GM19025 (cell line): ENCODE measurements around the gene TCN1.

Source experiments
- ATAC-seq: cut with Tn5 transposase; IDR thresholded peaks from one replicate; pipeline ENCODE4 v1.9.1; 2021; ENCODE audit warnings: mild to moderate bottlenecking, low read depth, moderate library complexity; ENCODE audit not compliant: unreplicated experiment

Gene TCN1

GRCh38 chr11:59810911-59811259 lies 55.4 kb downstream of the TCN1 start:
- no peak for ATAC-seq

- ATAC-seq = peak; percentile 96
Observed at GRCh38 chr11:59810189-59810910, 55.9 kb downstream of the TCN1 start, which contains the start of gene MRPL16. MRPL16 (minus strand) TSS chr11:59810778; CDS start chr11:59810658, 120 bp downstream.

GRCh38 chr11:59807047-59807610 lies 59.2 kb downstream of the TCN1 start:
- no peak for ATAC-seq

- ATAC-seq = no peak
Observed at GRCh38 chr11:59804061-59804460, 62.2 kb downstream of the TCN1 start.
